Ovary (tissue), 1 donor: ENCODE data around the gene ENPP4.

ENCODE experiments used
- EP300 ChIP-seq: sonication (generic); formaldehyde crosslinking; IDR thresholded peaks from one replicate; pipeline ENCODE4 v1.6.1; 2017; ENCODE audit warnings: antibody characterized with exemption
- POLR2A ChIP-seq: fragments of 450-650 bp; IDR thresholded peaks from one replicate; pipeline ENCODE4 v1.6.1; 2017; ENCODE audit warnings: antibody characterized with exemption, mild to moderate bottlenecking, moderate library complexity

DNA sequence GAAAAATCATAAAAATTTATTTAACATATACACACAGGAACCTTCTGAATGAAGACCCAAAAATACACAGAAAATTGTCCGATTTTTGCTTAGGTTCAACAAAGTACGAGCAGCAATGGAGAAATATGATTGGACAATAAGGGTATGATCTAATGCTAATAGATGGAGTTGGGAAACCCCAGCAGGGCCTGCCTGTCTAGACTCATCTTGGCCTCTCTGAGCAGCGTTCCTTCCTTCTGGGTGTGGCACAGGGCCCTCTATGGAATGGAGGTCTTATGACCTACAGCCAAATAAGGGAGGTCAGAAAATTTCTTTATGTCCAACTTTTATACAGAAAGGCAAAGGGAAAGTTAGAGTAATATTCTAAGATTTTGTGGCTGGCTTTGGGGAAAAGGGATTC lies 27.7 kb upstream of the ENPP4 start:
- TF ChIP-seq EP300, result no peak
- no peak for TF ChIP-seq POLR2A
